Ecto neural progenitor cell (in vitro differentiated cells): ENCODE measurements around the gene ATXN8OS.
"Not testable (repeated sequence)": the region's sequence is repeated elsewhere in the genome, so short reads cannot be mapped to it uniquely, and the experiment has no call there.

ENCODE experiments used
- DNase-seq: peaks from one replicate; pipeline ENCODE4 v3.0.0-alpha.2; 2018; ENCODE audit warnings: low spot score

ATXN8OS gene

GRCh38 chr13:70107498-70108281 lies at the start of gene ATXN8OS:
Gene ATXN8OS (plus strand): TSS chr13:70107826.
- peak; percentile 67 for DNase-seq

- DNase-seq: no peak
Observed at GRCh38 chr13:70080012-70080411, 27.6 kb upstream of the ATXN8OS start.

DNA sequence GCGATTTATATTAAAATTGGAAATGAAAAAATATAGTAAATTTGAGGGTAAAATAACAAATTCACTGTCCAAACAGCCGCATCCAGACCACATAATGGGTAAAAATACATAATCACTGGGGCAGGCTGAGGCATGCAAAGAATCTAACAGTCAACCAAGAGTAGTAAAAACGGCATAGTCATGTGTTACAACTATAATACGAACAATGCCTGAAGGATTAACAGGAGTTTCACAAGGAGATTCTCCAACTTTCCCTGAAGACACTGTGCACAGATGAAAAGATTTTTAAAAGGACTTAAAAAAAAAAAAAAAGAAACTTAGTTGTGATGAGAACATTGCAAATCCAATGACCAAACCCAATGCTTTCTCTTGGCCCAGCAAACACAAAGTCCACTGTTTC lies 20.4 kb upstream of the ATXN8OS start:
- no peak for DNase-seq

- no peak for DNase-seq
Observed at GRCh38 chr13:70088926-70089325, 18.7 kb upstream of the ATXN8OS start.

DNA sequence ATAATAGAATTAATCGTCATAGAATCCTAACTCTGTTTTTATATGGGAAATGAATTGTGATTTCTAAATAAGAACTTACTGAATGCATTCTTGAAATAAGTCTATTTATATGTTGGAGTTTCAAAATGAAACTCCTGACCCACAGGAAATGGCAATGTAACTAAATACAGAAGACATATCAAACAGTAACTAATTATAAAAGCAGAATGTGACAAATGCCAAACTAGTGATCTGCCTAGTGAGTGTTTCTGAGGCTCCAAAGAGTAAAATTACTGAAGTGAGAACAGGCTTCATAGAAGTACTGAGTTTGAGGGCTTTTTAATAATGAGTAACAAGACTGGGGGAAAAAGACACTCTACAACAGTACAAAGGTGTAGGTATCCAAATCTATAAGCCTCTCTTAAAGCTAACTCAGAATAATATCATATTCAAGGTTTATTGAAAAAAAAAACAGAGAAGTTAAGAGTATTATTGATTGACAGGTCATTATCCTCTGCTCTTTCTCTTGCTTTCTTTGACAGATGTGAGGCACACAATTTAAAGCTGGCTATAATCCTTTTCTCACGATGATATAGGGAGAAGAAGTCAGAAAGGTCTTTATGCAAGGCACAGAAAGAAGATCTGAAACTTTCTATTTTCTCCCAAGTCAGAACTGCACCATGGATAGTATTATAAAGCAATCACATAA lies 17.4 kb upstream of the ATXN8OS start:
- DNase-seq: no peak

GRCh38 chr13:70098669-70099068 lies 9.0 kb upstream of the ATXN8OS start:
- DNase-seq: no peak

GRCh38 chr13:70104481-70104880 lies 3.1 kb upstream of the ATXN8OS start:
- no peak for DNase-seq

DNA sequence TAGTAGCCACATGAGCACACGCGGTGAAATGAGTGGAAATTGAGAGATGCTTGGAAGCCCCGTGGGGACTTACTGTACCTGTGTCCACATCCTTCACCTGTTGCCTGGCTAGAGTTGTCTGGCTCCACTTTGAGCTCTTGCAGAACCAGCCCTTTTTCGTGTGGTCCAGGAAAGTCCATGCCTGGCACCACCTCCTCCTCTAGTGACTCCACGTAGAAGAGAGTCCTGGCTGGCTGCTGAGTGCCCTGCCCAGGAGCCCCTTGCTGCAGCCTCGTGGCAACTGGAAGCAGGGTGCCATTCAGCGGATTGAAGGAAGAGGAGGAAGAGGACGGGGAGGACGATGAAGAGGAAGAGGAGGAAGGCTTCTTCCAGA lies 515 bp upstream of the ATXN8OS start:
- DNase-seq: no peak

DNA sequence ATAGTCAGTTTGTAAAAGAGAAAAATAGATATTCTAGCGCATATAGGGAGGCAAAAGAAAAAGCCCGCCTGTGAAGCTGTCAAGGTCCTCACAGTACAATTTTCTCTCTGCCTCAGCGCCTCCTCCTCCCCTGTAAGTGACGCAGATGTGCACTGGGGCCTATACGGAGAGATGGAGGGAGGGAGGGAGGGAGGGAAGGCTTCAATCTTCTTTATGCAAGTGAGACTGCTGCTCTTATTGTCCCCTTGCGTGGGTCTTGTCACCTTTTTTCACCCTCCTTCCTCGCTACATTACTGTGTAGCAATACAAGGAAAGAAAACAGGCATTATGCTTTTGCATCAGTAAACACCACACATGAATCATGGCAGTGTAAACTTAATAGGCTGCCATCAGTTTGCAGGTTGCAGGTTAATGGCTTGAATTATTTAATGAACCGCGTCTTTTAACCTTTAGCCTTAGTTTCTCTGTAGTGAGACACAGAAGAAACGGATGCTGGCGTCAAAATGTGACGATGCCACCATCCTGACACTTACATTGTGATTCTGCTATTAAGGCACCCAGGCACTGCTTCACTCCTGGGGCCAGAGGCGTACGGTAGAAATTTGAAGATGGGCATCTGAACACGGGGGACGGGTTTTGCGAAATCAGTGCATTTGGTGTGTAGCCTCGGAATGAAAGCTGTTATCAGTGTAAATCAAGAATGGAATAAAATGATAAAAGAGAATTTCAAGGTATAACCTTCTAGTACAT lies 905 bp downstream of the ATXN8OS start, which contains the start of gene KLHL1:
TSS of gene KLHL1 (minus strand) at position 97 of the 750 bp plus-strand sequence. CDS start 753 bp downstream, outside the sequence.
- DNase-seq: peak; percentile 43

DNA sequence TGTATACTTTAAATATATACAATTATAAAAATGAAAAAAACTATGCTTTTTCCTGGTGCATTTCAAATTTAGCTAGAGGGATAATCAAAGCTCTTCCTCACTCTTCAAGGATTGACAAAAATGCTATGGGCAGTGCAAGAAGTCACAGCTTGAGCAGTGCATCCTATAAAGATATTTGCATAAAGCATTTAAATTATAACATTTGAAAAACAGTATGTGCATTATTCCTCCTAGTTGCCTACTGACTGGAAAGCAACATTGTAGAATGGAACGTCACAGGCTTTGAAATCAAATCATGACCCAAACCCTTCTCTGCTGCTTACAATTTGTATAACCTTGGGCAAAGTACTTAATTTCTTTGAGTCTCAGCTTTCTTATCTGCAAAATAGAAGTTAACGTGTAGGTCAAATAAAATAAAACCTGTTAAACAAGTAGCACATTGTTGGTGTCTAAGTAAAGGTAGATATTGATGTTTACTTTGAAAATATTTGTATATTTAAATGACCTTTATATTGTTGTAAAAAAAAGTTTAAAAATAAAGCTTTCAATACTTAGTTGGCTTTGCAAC lies 9.8 kb downstream of the ATXN8OS start:
- DNase-seq: no peak

- no peak for DNase-seq
Observed at GRCh38 chr13:70125693-70126092, 18.1 kb downstream of the ATXN8OS start.

GRCh38 chr13:70128098-70128497 lies 20.5 kb downstream of the ATXN8OS start:
- DNase-seq: no peak

DNA sequence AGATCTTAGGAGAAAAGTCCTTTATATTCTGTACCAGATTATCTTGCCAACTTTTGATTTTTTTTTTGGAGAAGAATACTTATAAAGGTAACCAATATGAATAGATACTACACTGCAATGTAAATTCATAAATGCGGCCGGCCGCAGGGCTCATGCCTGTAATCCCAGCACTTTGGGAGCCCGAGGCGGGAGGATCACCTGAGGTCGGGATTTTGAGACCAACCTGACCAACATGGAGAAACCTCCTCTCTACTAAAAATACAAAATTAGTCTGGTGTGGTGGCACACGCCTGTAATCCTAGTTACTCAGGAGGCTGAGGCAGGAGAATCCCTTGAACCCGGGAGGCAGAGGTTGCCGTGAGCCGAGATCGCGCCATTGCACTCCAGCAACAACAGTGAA lies 35.0 kb downstream of the ATXN8OS start:
- DNase-seq: not testable (repeated sequence)

DNA sequence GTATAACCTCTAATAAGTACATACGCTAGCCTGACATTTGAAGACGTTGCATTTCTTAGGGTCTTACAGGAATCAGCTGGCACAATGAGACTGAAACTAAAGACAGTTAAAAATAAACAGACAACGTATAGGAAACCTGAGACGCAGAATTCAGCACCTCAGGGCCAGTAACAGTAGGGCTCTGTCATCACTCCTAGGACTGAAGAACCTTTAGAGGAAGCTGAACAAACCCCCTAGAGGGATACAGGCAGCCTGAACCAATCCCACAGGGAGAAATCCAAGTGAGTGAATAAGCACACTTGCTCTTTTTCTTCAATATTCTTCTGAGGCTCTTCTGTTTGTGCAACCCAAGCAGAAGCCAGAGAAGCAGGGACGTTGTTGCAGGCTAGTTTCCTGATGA lies 54.5 kb downstream of the ATXN8OS start:
- no peak for DNase-seq

DNA sequence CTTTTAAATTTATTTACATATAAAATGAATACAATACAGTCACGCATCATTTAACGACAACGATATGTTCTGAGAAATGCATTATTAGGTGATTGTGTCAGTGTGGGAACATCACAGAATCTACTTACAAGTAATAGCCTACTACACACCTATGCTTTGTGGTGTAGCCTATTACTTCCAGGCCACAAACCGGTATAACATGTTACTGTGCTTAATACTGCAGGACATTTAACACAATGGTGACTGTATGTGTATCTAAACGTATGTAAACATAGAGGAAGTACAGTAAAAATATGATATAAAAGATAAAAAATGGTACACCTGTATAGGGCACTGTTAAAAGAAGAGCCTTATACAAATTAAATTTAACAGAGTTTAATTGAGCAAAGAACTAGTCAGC lies 63.1 kb downstream of the ATXN8OS start:
- DNase-seq: no peak

GRCh38 chr13:70171151-70171550 lies 63.5 kb downstream of the ATXN8OS start:
- no peak for DNase-seq

DNA sequence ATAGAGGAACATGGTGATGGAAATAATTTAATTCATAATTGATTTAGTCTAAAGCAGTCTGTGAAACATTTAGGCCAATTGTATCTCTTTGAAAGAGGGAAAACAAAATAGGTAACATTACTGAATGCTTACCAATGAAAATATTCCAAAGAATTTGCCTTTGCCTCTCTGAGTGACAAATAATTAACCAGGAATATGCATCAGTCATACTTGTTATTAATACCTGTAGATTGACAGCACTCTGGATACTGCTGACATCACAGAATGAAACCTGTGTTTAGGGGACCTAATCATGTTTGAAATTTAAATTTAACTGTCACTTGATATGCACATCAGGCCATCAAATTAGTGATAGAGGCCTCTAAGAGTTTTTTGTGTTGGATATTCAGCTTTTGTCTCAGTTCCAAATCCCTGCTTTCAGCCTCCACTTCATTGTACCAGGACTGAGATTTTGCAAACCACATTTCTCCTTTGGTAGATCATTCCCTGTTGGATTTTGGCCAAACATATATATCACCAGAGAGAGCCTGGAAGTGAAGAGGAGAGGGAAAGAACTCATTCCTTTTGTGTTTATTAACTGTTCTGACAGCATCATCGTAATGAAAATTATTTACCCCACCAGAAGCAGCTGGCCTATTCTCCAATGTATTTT lies 65.4 kb downstream of the ATXN8OS start:
- no peak for DNase-seq

- DNase-seq: no peak
Observed at GRCh38 chr13:70173598-70173959, 66.0 kb downstream of the ATXN8OS start.

DNA sequence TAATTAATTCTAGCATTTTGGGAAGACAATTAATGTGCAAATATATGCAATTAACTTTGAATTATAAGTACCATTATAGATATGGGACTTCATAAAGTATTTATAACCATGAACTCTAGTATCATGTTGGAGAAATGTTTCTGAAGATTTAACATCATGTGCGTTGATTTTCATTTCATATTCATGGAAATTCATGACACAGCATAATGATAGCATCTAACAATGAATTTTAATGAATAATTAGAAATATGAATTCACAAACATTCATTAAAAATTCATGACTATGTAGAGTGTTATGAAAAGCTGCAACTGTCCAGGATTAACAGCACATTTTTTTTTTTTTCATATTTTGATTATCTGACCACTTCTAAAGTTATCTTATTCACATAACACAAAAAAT lies 70.7 kb downstream of the ATXN8OS start:
- DNase-seq: no peak
